Activated CD8-positive, alpha-beta memory T cell treated with anti-CD3 and anti-CD28 coated beads for 4 hours (primary cell): ENCODE data around the gene KTN1.

Experiments
- DNase-seq, 2 donors: peaks; one replicate each; pipeline ENCODE4 v3.0.0-alpha.2; 2020; ENCODE audit warnings: low read depth in 2 of 2

Gene KTN1

DNA sequence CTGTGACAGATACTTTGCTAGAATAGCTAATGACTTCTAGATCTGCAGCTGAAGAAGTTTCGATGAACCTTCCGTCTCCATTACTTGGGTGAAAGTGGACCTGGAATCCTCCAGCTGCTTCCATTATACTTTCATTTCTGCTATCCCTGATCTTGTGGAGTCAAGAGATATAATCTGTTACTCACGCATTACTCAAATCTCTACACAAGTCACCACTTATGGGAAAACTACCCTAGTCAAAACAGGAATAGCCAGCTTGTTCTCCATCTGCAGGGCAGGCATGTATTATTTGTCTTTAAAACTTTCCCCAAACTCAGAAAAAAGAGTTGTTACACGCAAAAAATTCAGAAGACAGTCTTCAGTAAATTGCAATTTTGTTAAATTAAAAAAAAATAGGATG, 2.8 kb upstream of the KTN1 start:
- DNase-seq = no peak

DNA sequence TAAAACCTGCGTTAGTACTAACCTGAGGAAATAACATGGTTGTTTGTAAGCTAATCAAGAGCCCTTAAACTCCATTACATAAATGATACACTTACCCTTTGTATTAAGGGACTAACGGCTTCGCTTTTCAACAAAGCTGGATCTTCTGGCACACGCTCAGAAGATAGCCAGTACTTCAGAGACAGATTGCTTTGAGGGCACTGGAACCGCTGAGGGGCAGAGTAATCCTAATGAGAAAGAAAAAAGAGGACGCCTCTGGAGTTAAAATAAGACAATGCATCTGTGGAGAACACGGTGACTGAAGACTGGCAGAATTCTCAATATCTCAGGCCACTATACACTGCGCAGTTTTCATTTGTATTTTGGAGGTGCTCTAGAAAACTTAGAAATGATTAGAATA, 1.5 kb upstream of the KTN1 start:
- DNase-seq = no peak

- DNase-seq = peak; percentile 11 to 24
These were observed 699 bp downstream of the KTN1 start for GRCh38 chr14:55580470-55581341.

- no peak for DNase-seq
These were observed 1.4 kb downstream of the KTN1 start for GRCh38 chr14:55581342-55581771.

DNA sequence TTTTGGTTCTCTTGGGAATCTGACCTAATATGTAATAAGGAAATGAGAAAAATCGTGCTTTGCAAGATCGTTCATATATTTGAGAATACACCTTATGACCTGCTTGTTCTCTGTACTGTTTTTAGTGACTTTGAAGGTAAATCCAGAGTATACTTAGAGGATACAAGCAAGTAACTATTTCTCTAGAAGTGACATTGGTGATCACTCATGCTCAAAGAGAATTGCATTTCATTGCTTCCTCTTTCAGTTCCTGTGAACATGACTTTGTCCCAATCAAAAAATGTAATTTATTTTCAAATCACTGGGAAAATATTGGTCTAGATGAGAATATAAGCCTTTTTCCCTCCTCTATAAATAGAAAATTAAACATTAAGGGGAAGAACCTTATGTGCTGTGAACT, 2.7 kb downstream of the KTN1 start:
- no peak for DNase-seq

- no peak for DNase-seq
These were observed 4.0 kb downstream of the KTN1 start for GRCh38 chr14:55583942-55584468.

DNA sequence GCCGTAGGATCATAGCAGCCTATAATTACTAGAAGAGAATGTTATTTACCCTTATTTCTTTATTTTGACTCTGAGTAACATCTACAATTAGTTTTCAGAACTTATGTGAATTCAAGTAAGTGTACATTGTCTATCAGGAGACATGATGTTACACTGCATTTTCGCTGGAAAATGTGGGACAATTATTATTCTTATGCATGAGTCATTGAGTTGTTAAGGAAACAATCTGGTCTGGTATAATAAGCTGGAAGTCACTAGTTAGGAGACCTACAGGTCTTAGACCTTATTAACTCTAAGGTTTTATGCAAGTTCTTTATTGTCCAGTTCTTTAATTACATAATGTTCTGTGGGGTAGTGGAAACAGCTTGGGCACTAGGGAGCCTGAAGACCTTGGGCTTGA, 5.8 kb downstream of the KTN1 start:
- DNase-seq = no peak

GRCh38 chr14:55586411-55586810, 6.4 kb downstream of the KTN1 start:
- DNase-seq = no peak

GRCh38 chr14:55587847-55588246, 7.8 kb downstream of the KTN1 start:
- DNase-seq = no peak

DNA sequence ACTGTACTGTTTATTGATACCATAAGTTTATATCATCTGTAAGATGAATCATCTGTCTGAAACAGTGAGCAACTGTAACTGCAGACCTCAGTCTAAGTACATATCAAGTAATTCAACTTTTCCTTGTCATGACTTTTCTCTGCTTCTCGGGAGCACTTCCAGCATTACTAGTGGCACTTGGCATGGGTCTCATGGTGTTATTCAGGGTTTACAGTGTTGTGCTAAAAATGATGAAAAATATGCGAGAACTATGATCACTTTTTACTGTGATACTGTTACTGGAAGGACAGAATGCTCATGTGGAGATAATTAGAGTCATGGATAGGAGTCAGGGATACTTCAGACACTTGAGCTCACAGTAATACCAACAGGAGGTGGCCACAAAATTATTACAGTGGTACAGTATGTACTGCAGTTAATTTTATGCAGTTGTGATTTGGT, 8.3 kb downstream of the KTN1 start:
- no peak for DNase-seq

- no peak for DNase-seq
These were observed 9.2 kb downstream of the KTN1 start for GRCh38 chr14:55589171-55589570.

DNA sequence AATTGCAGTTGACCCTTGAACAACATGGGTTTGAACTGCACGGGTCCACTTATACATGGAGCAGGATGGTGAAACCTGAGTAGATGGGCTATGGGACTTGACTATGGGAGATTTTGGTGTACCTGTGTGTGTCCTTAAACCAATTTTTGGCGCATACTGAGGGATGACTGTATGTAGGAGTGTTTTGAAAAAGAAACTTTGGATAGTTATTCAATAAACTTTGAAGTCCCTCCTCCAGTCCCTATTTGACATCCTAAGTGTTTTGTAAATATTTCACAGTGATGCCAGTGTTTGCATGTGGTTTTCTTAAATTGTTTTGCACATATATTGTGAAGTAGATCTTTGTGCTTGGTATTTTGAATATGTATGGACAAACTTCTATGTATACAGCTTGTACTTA, 12.4 kb downstream of the KTN1 start:
- DNase-seq = no peak

DNA sequence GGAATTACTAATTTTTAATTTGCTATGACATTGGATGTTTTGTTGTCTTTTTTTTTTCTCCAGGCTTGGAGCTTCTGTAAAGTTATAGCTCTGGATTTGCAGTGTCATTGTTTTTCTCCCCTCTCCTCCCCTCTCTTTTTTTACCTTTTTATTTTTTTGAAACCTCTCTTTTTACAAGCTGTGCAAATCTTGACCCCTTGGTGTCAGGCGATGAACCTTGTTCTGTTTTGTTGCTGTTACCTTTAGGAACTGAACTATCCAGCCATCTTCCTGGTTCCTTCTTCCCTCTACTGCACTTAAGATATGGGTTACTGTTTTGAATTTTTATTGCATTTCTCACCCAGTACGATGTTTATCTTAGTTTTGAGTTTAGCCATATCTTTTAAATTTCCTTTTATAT, 13.7 kb downstream of the KTN1 start:
- DNase-seq = no peak

DNA sequence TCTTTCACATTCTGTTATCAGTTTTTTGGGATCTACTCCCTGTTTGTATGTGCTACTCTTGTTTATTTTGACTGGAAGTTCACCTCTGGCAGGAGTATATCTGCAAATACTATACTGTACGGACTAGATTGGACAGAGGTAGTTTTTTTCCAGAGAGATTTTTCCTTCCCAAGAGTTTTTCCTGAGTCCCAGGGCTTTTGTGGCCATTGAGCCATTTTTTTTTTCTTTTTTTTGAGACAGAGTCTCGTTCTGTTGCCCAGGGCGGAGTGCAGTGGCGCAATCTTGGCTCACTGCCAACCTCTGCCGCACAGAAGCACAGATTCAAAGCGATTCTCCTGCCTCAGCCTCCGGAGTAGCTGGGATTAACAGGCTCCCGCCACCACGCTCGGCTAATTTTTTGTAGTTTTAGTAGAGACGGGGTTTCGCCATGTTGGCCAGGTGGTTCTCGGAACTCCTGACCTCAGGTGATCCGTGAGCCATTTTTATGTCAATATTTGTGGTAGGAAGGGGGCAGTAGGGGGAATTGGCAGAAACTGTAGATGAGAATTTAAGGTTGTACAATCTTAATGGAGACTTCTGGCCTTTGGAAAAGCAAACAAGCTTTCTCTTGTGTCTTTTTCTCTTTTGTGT, 19.4 kb downstream of the KTN1 start:
- no peak for DNase-seq

GRCh38 chr14:55600784-55601561, 21.0 kb downstream of the KTN1 start:
- DNase-seq = no peak

DNA sequence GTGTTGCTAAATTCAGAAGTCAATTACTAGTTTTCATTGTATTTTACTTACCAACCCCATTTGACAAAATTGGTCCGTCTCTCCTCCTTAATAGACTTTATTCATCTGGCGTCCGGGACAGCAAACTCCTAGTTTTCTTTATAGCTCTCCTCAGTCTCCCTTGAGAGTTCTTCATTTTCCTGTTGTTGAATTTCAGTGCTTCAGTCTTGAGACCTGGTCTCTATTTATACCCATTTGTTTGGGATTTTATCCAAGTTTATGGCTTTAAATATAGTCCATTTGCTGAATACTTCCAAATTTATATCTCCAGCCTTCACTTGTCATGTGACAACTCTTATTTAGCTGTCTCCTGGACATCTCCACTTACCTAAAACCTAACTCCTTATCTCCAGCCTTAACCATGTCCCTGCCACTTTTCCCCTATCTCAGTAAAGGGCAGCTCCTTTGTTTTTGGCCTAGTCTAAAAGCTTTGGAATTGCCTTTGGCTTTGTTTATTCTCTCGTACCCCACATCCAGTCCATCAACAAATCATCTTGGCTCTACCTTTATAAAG, 23.5 kb downstream of the KTN1 start:
- DNase-seq = no peak

- no peak for DNase-seq
These were observed 24.5 kb downstream of the KTN1 start for GRCh38 chr14:55604488-55604887.

DNA sequence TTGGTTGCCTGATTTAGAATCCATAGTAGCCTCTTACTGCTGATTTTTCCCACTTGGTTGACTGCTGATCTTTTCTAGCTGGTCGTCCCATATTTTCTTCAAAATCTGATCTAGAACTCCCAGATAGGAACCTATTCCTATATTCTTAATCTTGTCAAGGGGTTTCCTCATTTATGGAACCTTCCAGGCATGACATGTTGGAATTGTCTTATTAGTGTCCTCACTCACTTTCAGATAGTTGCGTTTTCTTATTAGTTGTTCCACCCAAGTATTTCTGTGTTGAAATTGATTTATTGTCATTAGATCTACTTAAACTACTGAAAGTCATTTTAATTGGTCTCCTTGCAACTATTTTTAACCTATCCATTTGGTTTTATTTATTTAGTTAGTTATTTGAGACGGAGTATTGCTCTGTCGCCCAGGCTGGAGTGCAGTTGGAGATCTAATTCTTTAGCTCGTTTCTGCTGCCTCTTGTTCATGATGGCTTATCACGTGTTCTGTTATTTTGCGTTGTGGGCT, 25.0 kb downstream of the KTN1 start:
- no peak for DNase-seq

DNA sequence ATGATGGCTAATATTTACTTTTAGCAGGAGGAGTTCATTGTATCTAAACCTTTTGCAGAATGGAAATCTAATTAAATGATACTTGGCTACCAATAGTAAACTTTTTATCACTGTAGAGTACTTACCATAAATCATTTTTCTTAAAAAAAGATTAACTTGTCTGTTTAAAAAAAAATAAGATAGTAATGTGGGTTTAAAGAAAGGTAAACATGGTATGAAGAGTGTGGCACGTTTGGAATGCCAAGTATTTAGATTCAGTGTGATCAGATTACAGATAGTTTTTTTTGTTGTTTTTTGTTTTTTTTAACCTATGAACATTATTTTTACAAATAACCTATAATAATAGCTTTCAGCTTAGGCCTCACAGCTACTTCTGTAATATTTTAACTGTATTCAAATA, 25.8 kb downstream of the KTN1 start:
- no peak for DNase-seq

DNA sequence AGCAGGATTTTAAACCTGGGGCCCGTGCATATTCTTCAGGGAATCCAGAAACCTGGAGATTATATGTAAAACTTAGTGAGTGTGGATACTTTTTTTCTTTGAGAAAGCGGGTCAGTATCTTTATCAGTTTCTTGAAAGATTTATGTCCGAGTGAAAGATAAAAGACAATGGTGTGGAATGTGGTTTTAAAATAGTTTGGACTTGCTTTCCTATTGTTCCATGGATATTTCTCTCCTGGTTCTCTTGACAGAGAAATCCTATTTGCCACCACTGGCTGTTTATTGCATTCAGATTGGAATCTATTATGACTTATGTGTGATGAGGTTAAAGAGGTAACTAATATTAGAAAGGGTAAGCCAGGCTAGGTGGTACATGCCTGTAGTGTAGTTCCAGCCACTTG, 27.4 kb downstream of the KTN1 start:
- no peak for DNase-seq

DNA sequence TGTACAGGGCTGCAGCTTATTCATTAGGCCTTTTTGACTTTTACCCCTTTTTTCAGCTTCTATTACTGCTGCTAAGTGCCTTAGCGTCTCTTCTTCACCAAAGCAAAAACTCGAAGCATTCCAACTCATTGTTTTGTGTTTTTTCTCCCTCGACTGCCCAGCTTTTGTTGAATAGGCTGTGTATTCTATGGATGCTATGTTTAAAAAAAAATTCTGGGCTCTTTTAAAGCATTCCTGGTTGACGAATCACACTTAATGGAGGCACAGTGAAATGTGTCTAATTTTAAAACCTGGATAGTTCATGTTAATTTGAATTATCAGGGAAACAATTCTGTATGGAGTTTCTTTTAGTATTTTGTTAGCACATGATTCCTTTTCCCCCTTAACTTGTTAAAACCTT, 29.7 kb downstream of the KTN1 start:
- no peak for DNase-seq
